HepG2 (cell line): ENCODE results near the gene SKIC2. TPM values are rescaled to one million over a fixed set of nuclear protein-coding genes. Genes with fewer than 3 reads are reported as not detected.

Experiments used
- ARHGAP35 ChIP-seq: sonication (generic); formaldehyde crosslinking; IDR thresholded peaks from 2 replicates; pipeline ENCODE4 v1.9.0; 2022; ENCODE audit warnings: mild to moderate bottlenecking, inconsistent platforms, moderate library complexity, missing genetic modification reagents, borderline replicate concordance
- BHLHE40 ChIP-seq: IDR thresholded peaks from 2 replicates; pipeline ENCODE4 v1.6.1; 2011; ENCODE audit warnings: low read length, improper control_type of control experiment
- BORCS8-MEF2B ChIP-seq: sonication (generic); formaldehyde crosslinking; IDR thresholded peaks from 2 replicates; pipeline ENCODE4 v1.8.0; 2022; ENCODE audit warnings: mild to moderate bottlenecking, missing genetic modification reagents
- BRCA1 ChIP-seq: sonication (generic); formaldehyde crosslinking; IDR thresholded peaks from 2 replicates; pipeline ENCODE4 v1.4.0; 2020; ENCODE audit warnings: missing genetic modification reagents
- FLYWCH1 ChIP-seq: sonication (generic); formaldehyde crosslinking; IDR thresholded peaks from 2 replicates; pipeline ENCODE4 v1.8.1; 2023; ENCODE audit warnings: mild to moderate bottlenecking, missing genetic modification reagents
- FOXA1 ChIP-seq, 2 experiments: fragments of 450-650 bp in 1 of 2; sonication (generic) in 1 of 2; formaldehyde crosslinking in 1 of 2; IDR thresholded peaks; 2 replicates each; pipeline versions ENCODE4 v1.4.0 to v1.6.1; 2016 to 2020; ENCODE audit warnings: missing genetic modification reagents in 1 of 2
- JARID2 ChIP-seq: sonication (generic); formaldehyde crosslinking; IDR thresholded peaks from 2 replicates; pipeline ENCODE4 v1.8.1; 2023; ENCODE audit warnings: missing genetic modification reagents, inconsistent platforms; ENCODE audit not compliant: insufficient replicate concordance
- MED1 ChIP-seq: sonication (generic); formaldehyde crosslinking; IDR thresholded peaks from 2 replicates; pipeline ENCODE4 v1.4.0; 2020; ENCODE audit warnings: missing genetic modification reagents
- POLR2AphosphoS5 ChIP-seq: IDR thresholded peaks from 2 replicates; pipeline ENCODE4 v1.6.1; 2012; ENCODE audit warnings: low read depth, low read length
- TEAD3 ChIP-seq: optimal IDR thresholded peaks from 2 replicates; pipeline ENCODE3; 2016; ENCODE audit warnings: borderline replicate concordance
- YEATS2 ChIP-seq: sonication (generic); formaldehyde crosslinking; IDR thresholded peaks from 2 replicates; pipeline ENCODE4 v1.4.0; 2020; ENCODE audit warnings: missing genetic modification reagents, borderline replicate concordance
- ZNF446 ChIP-seq: sonication (generic); formaldehyde crosslinking; IDR thresholded peaks from 2 replicates; pipeline ENCODE4 v1.5.0; 2020; ENCODE audit warnings: mild to moderate bottlenecking, missing genetic modification reagents
- polyA plus RNA-seq, 8 experiments: library from polyadenylated mRNA; depleted of rRNA in 3 of 8; stranded (reverse) in 7 of 8; unstranded in 1 of 8; fragments of >200 nt; fragmentation: Illumina TruSeq in 4 of 8; extraction: Trizol in 4 of 8; gene quantifications; 2 replicates each; pipeline versions ENCODE4 v1.2.1 to v1.2.3, GENCODE V29; 2011 to 2016; ENCODE audit warnings: low read depth in 4 of 8, missing spikeins in 1 of 8, mixed read lengths in 1 of 8; ENCODE audit not compliant: insufficient read depth in 1 of 8
- total RNA-seq, 5 experiments: library from RNA; depleted of rRNA; stranded (reverse); fragments of >200 nt; fragmentation: Illumina TruSeq; extraction: Trizol; gene quantifications; 2 replicates each; pipeline ENCODE4 v1.2.3, GENCODE V29; 2016; ENCODE audit warnings: low read depth in 1 of 5
- TF ChIP-seq, protein P1 (sequence below): sonication (generic); formaldehyde crosslinking; IDR thresholded peaks from 2 replicates; pipeline ENCODE4 v1.4.0; 2020; ENCODE audit warnings: missing genetic modification reagents, borderline replicate concordance
- TF ChIP-seq, protein P2 (sequence below): sonication (generic); formaldehyde crosslinking; IDR thresholded peaks from 2 replicates; pipeline ENCODE4 v1.8.0; 2022; ENCODE audit warnings: missing genetic modification reagents, low read depth, mild to moderate bottlenecking, borderline replicate concordance
- TF ChIP-seq, protein P3 (sequence below): IDR thresholded peaks from 2 replicates; pipeline ENCODE4 v1.6.1; 2018; ENCODE audit warnings: missing genetic modification reagents
- TF ChIP-seq, protein P4 (sequence below): sonication (generic); formaldehyde crosslinking; IDR thresholded peaks from 2 replicates; pipeline ENCODE4 v1.4.0; 2020; ENCODE audit warnings: missing genetic modification reagents
- TF ChIP-seq, protein P5 (sequence below): sonication (generic); formaldehyde crosslinking; IDR thresholded peaks from 2 replicates; pipeline ENCODE4 v1.4.0; 2020; ENCODE audit warnings: mild to moderate bottlenecking, missing genetic modification reagents
- TF ChIP-seq, protein P6 (sequence below): sonication (generic); formaldehyde crosslinking; IDR thresholded peaks from 2 replicates; pipeline ENCODE4 v1.5.0; 2020; ENCODE audit warnings: missing genetic modification reagents

The SKIC2 gene
- total and polyA plus RNA-seq, 2 of the 13 experiments (the other 11 are each of a cell fraction or from before 2014, with no cell fraction given): 67.1 to 68.4 TPM

DNA sequence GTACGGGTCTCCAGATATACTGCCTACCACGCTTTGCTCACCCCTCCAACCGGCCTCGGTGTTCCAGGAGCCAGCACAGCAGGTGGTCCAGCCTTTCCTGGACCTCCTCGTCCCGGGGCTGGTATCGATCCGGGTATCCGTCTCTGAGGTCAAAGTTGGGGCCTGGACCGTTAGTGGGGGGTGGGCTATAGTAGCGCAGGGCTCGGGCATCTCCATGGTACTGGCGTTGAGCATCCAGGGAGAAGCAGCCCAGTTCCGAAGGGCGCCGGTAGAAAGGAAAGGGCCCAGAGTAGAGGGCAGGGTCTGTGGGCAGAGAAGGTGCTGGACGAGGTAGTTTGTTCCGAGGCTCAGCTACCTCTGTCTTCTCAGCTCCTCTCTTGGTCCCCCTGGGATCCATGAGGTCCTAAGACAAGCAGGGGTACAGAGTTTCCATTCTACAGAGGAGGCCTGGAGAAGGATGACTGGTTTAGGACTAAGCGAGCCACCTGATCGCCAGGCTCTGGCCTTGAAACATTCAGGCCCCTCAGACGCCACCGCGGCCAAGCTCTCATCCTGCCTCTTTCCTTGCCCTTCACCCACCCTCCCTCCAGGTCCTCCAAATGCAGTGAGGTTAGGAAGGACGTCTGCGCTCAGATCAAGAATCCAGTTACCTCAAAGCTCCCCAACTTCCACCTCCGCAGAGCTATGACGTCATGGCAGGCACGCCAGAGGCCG lies 12.5 kb downstream of the SKIC2 start (continued):
- TF ChIP-seq TEAD3 (CRISPR knock-in tag): no peak
- TF ChIP-seq, protein P1, sequence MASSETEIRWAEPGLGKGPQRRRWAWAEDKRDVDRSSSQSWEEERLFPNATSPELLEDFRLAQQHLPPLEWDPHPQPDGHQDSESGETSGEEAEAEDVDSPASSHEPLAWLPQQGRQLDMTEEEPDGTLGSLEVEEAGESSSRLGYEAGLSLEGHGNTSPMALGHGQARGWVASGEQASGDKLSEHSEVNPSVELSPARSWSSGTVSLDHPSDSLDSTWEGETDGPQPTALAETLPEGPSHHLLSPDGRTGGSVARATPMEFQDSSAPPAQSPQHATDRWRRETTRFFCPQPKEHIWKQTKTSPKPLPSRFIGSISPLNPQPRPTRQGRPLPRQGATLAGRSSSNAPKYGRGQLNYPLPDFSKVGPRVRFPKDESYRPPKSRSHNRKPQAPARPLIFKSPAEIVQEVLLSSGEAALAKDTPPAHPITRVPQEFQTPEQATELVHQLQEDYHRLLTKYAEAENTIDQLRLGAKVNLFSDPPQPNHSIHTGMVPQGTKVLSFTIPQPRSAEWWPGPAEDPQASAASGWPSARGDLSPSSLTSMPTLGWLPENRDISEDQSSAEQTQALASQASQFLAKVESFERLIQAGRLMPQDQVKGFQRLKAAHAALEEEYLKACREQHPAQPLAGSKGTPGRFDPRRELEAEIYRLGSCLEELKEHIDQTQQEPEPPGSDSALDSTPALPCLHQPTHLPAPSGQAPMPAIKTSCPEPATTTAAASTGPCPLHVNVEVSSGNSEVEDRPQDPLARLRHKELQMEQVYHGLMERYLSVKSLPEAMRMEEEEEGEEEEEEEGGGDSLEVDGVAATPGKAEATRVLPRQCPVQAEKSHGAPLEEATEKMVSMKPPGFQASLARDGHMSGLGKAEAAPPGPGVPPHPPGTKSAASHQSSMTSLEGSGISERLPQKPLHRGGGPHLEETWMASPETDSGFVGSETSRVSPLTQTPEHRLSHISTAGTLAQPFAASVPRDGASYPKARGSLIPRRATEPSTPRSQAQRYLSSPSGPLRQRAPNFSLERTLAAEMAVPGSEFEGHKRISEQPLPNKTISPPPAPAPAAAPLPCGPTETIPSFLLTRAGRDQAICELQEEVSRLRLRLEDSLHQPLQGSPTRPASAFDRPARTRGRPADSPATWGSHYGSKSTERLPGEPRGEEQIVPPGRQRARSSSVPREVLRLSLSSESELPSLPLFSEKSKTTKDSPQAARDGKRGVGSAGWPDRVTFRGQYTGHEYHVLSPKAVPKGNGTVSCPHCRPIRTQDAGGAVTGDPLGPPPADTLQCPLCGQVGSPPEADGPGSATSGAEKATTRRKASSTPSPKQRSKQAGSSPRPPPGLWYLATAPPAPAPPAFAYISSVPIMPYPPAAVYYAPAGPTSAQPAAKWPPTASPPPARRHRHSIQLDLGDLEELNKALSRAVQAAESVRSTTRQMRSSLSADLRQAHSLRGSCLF (CRISPR knock-in tag): no peak
- TF ChIP-seq, protein P2, sequence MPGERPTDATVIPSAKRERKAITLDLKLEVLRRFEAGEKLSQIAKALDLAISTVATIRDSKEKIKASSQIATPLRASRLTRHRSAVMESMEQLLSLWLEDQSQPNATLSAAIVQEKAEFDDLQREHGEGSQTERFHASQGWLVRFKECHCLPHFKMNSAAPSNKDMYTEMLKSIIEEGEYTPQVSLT: no peak
- TF ChIP-seq YEATS2 (CRISPR knock-in tag): no peak
- TF ChIP-seq, protein P3, sequence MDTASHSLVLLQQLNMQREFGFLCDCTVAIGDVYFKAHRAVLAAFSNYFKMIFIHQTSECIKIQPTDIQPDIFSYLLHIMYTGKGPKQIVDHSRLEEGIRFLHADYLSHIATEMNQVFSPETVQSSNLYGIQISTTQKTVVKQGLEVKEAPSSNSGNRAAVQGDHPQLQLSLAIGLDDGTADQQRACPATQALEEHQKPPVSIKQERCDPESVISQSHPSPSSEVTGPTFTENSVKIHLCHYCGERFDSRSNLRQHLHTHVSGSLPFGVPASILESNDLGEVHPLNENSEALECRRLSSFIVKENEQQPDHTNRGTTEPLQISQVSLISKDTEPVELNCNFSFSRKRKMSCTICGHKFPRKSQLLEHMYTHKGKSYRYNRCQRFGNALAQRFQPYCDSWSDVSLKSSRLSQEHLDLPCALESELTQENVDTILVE (CRISPR knock-in tag): no peak
- TF ChIP-seq JARID2 (CRISPR knock-in tag): no peak
- no peak for TF ChIP-seq ZNF446
- TF ChIP-seq ARHGAP35 (CRISPR knock-in tag): no peak
- TF ChIP-seq MED1: no peak
- no peak for TF ChIP-seq FOXA1 (IDR thresholded peaks at IDR 0.05)
- no peak for TF ChIP-seq FOXA1 (CRISPR knock-in tag; IDR thresholded peaks at IDR 0.05)
- TF ChIP-seq BORCS8-MEF2B: no peak
- TF ChIP-seq, protein P4, sequence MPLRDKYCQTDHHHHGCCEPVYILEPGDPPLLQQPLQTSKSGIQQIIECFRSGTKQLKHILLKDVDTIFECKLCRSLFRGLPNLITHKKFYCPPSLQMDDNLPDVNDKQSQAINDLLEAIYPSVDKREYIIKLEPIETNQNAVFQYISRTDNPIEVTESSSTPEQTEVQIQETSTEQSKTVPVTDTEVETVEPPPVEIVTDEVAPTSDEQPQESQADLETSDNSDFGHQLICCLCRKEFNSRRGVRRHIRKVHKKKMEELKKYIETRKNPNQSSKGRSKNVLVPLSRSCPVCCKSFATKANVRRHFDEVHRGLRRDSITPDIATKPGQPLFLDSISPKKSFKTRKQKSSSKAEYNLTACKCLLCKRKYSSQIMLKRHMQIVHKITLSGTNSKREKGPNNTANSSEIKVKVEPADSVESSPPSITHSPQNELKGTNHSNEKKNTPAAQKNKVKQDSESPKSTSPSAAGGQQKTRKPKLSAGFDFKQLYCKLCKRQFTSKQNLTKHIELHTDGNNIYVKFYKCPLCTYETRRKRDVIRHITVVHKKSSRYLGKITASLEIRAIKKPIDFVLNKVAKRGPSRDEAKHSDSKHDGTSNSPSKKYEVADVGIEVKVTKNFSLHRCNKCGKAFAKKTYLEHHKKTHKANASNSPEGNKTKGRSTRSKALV (CRISPR knock-in tag): no peak
- no peak for TF ChIP-seq BRCA1 (CRISPR knock-in tag)
- no peak for TF ChIP-seq FLYWCH1 (CRISPR knock-in tag)
- TF ChIP-seq, protein P5, sequence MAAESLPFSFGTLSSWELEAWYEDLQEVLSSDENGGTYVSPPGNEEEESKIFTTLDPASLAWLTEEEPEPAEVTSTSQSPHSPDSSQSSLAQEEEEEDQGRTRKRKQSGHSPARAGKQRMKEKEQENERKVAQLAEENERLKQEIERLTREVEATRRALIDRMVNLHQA: no peak
- no peak for TF ChIP-seq BHLHE40
- TF ChIP-seq, protein P6, sequence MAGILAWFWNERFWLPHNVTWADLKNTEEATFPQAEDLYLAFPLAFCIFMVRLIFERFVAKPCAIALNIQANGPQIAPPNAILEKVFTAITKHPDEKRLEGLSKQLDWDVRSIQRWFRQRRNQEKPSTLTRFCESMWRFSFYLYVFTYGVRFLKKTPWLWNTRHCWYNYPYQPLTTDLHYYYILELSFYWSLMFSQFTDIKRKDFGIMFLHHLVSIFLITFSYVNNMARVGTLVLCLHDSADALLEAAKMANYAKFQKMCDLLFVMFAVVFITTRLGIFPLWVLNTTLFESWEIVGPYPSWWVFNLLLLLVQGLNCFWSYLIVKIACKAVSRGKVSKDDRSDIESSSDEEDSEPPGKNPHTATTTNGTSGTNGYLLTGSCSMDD: no peak
- TF ChIP-seq POLR2AphosphoS5: no peak
